ENCODE measurements around the gene ARHGEF40.

DNA sequence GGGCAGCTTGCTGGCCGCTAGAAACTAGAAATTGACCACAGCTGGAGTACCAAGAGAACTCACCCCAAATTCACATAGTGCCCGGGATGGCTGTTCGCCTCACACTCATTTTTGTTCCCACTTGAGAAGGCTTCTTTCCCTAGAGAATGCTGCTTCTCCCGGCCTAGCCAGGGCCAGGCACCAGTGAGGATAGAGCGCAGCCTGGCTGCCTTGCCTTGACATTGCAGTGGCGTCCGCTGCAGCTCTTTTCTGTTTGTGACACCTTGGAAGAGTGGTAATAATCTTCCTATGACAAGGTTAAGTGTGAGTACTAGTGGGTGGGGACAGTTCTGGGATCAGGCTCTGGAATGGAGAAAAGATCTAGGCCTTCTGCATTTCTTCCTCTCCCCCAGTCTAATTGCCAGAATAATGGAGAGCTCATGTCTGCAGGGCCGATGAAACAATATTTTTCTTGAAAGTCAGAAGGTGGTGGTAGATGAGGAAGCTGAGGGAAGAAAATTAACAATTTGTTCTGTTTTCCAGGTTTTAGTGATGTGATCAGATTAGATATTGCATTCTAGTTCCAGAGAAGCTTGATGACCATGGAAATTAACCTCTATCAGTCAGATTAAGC lies 34.5 kb downstream of the ARHGEF40 start:
- TF ChIP-seq CBX2 (IDR thresholded peaks at IDR 0.05; ENCODE audit: borderline replicate concordance, low read depth), result no peak
- TF ChIP-seq, protein P1, sequence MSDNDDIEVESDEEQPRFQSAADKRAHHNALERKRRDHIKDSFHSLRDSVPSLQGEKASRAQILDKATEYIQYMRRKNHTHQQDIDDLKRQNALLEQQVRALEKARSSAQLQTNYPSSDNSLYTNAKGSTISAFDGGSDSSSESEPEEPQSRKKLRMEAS (IDR thresholded peaks at IDR 0.05), result no peak
- TF ChIP-seq, protein P2, sequence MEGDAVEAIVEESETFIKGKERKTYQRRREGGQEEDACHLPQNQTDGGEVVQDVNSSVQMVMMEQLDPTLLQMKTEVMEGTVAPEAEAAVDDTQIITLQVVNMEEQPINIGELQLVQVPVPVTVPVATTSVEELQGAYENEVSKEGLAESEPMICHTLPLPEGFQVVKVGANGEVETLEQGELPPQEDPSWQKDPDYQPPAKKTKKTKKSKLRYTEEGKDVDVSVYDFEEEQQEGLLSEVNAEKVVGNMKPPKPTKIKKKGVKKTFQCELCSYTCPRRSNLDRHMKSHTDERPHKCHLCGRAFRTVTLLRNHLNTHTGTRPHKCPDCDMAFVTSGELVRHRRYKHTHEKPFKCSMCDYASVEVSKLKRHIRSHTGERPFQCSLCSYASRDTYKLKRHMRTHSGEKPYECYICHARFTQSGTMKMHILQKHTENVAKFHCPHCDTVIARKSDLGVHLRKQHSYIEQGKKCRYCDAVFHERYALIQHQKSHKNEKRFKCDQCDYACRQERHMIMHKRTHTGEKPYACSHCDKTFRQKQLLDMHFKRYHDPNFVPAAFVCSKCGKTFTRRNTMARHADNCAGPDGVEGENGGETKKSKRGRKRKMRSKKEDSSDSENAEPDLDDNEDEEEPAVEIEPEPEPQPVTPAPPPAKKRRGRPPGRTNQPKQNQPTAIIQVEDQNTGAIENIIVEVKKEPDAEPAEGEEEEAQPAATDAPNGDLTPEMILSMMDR (IDR thresholded peaks at IDR 0.05), result peak; percentile 81
- no peak for TF ChIP-seq POLR2AphosphoS2 (conservative IDR thresholded peaks at IDR 0.05; ENCODE audit: low read length)
- TF ChIP-seq EP300 (IDR thresholded peaks at IDR 0.05), result no peak
- no peak for TF ChIP-seq POLR2A (IDR thresholded peaks at IDR 0.05; ENCODE audit: low read length)

Measured in A549 (cell line).